ENCODE results near the gene PAK1IP1.

DNA sequence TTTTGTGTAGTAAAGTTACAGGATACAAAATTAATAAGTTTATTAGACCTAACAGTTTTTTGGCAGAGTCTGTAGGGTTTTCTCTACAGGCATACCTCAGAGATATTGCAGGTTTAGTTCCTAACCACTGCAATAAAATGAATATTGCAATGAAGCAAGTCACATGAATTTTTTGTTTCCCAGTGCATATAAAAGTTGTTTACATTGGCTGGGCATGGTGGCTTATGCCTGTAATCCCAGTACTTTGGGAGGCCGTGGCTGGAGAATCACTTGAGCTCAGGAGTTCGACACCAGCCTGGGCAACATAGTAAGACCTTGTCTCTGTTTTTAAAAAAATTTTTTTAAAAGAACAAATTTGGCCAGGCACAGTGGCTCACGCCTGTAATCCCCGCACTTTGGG, 16.3 kb upstream of the PAK1IP1 start:
- TF ChIP-seq POLR2A (IDR thresholded peaks at IDR 0.05; ENCODE audit: low read length) (no peak), GATA1 (IDR thresholded peaks at IDR 0.05; ENCODE audit: low read depth, low read length) (no peak)

Measured in erythroblast (primary cell).